Endothelial cell of hepatic sinusoid (primary cell): ENCODE measurements around the gene TPPP2.

Experiments used
- in situ Hi-C: cut with HindIII; loops from 2 replicates; pipeline ENCODE4 v1.10.0; 2017; ENCODE audit warnings: low sequenced_read_pairs

Gene TPPP2

GRCh38 chr14:21055432-21056117 lies 25.6 kb downstream of the TPPP2 start:
- in situ Hi-C loops: no loop called here

- in situ Hi-C loops: no loop called here
Measured at GRCh38 chr14:21056520-21057163, 26.6 kb downstream of the TPPP2 start.

GRCh38 chr14:21057803-21058675 lies 28.0 kb downstream of the TPPP2 start, which contains the start of gene RNASE8:
TSS of gene RNASE8 (plus strand) at chr14:21057822. CDS start at chr14:21057893, 71 bp downstream.
- in situ Hi-C loops: no loop called here

- in situ Hi-C loops: no loop called here
Measured at GRCh38 chr14:21058903-21059302, 28.9 kb downstream of the TPPP2 start.

- in situ Hi-C loops: loop anchor here (5.0 kb wide), 1 partner anchor 38 kb away; no protein-coding TSS in a partner anchor
Measured at GRCh38 chr14:21059842-21060613, 30.0 kb downstream of the TPPP2 start.

GRCh38 chr14:21060614-21061346 lies 30.8 kb downstream of the TPPP2 start:
- in situ Hi-C loops: loop anchor here (5.0 kb wide), 1 partner anchor 38 kb away; no protein-coding TSS in a partner anchor

GRCh38 chr14:21061347-21061668 lies 31.3 kb downstream of the TPPP2 start:
- in situ Hi-C loops: loop anchor here (5.0 kb wide), 1 partner anchor 39 kb away; no protein-coding TSS in a partner anchor

GRCh38 chr14:21063479-21063878 lies 33.5 kb downstream of the TPPP2 start:
- in situ Hi-C loops: loop anchor here (5.0 kb wide), 1 partner anchor 41 kb away; no protein-coding TSS in a partner anchor

- in situ Hi-C loops: no loop called here
Measured at GRCh38 chr14:21066882-21067502, 37.0 kb downstream of the TPPP2 start.

GRCh38 chr14:21068521-21069387 lies 38.7 kb downstream of the TPPP2 start:
- in situ Hi-C loops: no loop called here

GRCh38 chr14:21069388-21070082 lies 39.5 kb downstream of the TPPP2 start:
- in situ Hi-C loops: no loop called here

GRCh38 chr14:21070083-21070609 lies 40.1 kb downstream of the TPPP2 start, which contains the start of gene ARHGEF40:
TSS of gene ARHGEF40 (plus strand) at chr14:21070304. CDS start at chr14:21070397, 93 bp downstream.
- in situ Hi-C loops: no loop called here

- in situ Hi-C loops: no loop called here
Measured at GRCh38 chr14:21070610-21071224, 40.7 kb downstream of the TPPP2 start.

GRCh38 chr14:21071225-21072030 lies 41.4 kb downstream of the TPPP2 start:
- in situ Hi-C loops: no loop called here

- in situ Hi-C loops: no loop called here
Measured at GRCh38 chr14:21072031-21072473, 42.0 kb downstream of the TPPP2 start.

GRCh38 chr14:21072781-21073339 lies 42.8 kb downstream of the TPPP2 start:
- in situ Hi-C loops: no loop called here
